ENCODE measurements around the gene ELANE.

ELANE gene

DNA sequence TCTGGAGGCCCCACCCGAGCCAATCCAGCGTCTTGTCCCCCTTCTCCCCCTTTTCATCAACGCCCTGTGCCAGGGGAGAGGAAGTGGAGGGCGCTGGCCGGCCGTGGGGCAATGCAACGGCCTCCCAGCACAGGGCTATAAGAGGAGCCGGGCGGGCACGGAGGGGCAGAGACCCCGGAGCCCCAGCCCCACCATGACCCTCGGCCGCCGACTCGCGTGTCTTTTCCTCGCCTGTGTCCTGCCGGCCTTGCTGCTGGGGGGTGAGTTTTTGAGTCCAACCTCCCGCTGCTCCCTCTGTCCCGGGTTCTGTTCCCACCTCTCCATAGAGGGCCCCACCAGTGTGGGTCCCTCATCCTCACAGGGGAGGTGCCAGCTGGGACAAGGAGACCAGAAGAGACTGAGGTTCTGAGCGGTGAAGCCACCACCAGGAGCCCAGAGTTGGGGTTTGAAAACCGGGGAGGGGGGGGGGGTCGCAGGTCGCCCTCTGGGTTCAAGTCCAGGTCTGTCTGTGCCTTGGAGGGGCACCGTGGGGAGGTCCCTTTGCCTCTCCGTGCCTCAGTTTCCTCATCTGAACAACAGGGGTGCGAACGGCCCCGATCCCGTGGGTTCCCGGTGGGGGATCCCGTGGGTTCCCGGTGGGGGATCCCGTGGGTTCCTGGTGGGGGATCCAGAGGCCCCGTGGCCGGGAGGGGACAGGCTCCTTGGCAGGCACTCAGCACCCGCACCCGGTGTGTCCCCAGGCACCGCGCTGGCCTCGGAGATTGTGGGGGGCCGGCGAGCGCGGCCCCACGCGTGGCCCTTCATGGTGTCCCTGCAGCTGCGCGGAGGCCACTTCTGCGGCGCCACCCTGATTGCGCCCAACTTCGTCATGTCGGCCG lies at the start of gene ELANE:
Gene ELANE (plus strand): TSS at position 168 of the 878 bp plus-strand sequence. CDS start 26 bp downstream, at position 194.
- DNase-seq (ENCODE audit: low spot score), result no peak

- DNase-seq (ENCODE audit: low spot score), result no peak
Observed at GRCh38 chr19:802498-803098, 49.5 kb upstream of the ELANE start.

GRCh38 chr19:803099-803561 lies 49.0 kb upstream of the ELANE start:
- DNase-seq (ENCODE audit: low spot score), result no peak

GRCh38 chr19:803686-804418 lies 48.3 kb upstream of the ELANE start:
- DNase-seq (ENCODE audit: low spot score), result no peak

GRCh38 chr19:804419-805165 lies 47.5 kb upstream of the ELANE start:
- DNase-seq (ENCODE audit: low spot score), result no peak

DNA sequence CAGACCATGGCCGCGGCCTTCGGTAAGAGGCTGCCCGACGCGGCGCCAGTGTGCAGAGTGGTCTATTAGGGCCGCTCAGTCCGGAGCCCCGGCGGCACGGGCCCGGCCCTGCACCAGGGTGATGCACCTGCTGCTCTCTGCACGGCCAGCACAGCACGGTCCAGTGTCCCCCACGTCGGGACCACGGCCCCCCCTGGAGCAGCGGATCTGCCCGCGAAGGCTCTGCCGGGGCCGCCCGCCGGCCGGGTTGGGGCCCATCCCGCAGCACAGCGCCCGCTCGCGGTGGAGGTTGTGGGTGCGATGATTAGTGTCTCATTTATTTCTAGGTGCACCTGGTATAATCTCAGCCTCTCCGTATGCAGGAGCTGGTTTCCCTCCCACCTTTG lies 46.9 kb upstream of the ELANE start:
- DNase-seq (ENCODE audit: low spot score), result no peak

GRCh38 chr19:805600-806550 lies 46.2 kb upstream of the ELANE start:
- no peak for DNase-seq (ENCODE audit: low spot score)

DNA sequence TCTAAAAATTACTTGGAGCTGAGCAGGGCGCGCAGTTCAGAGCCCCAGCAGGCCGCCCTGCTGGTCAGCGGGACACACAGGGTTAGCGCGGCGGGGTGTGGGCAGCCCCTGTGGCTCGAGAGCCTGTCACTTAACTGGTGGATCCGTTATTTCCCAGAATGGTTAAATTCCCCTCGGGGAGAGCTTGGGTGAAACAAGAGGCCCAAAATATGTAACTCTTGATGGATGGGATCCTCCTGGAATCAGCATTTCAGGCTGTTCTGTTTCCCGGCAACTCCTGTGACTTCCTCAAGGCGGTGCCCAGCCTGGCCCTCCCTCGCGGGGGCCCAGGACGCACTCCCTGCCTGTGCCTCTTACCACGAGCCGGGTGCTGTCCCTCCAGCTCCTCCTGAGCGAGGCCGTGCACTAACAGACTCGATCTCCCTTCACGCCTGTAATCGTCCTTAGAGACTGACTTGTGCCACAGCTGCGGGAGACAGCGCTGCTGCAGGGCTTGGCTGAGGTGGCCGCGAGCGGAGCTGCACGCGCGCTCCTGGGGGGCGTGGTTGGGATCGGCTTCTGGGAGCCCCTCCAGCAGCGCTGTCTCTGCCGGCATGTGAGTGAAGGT lies 45.2 kb upstream of the ELANE start:
- no peak for DNase-seq (ENCODE audit: low spot score)

DNA sequence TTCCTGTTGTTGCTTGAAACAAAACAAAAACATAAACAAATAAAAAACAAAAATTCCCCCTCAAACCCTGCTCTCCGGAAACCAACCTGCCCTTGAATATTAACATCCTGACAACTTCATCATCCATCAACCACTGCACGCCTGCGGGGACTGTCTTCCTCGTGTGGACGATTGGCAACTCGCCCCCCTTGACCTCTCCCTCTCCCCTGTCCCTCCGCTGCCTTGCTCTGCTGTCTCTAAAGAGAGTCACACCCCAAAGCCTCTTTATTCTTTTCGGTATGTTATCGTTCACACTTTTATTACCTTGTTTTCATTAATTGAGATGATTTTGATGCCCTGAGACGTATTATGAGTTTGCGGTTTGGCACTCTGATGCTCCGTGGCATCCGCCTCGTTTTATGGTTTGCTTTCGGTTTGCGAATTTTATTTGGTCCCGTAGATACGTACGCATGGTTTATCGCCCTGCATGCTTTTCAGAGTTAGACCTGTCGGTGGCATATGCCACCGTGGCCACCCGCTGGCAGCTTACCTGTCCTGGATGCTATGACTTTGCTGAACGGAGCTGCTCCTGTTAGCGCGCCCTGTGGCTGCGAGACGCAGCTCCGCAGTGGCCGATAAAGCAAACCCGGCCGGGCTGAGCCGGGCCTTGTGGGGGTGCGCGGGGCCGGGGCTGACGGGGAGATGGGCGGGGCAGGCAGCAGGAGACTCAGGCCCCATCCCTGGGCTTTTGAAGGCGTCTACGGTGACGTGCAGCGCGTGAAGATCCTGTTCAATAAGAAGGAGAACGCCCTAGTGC lies 44.3 kb upstream of the ELANE start:
- no peak for DNase-seq (ENCODE audit: low spot score)

DNA sequence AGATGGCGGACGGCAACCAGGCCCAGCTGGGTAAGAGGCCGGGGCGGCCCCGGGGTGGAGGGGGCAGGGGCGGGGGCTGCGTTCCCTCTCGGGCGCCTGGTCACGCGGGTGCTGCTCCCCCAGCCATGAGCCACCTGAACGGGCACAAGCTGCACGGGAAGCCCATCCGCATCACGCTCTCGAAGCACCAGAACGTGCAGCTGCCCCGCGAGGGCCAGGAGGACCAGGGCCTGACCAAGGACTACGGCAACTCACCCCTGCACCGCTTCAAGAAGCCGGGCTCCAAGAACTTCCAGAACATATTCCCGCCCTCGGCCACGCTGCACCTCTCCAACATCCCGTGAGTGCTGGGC lies 43.7 kb upstream of the ELANE start:
- DNase-seq (ENCODE audit: low spot score), result no peak

DNA sequence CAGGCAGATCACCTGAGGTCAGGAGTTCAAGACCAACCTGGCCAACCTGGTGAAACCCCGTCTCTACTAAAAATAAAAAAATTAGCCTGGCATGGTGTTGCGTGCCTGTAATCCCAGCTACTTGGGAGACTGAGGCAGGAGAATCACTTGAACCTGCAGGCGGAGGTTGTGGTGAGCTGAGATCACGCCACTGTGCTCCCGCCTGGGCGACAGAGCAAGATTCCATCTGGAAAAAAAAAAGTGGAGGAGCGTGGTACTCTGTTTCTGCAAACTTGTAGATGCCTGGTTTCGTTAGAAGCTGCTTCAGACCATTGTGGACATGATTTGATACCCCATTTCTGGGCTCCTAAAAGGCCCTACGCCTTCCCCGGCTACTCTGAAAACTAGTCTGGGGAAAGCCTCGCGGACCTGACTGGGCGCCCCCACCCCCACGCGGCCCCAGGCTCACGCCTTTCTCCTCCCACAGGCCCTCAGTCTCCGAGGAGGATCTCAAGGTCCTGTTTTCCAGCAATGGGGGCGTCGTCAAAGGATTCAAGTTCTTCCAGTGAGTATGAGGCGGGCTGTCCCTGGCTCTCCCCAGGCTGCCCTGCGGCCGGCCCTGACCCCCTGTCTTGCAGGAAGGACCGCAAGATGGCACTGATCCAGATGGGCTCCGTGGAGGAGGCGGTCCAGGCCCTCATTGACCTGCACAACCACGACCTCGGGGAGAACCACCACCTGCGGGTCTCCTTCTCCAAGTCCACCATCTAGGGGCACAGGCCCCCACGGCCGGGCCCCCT lies 41.8 kb upstream of the ELANE start:
- no peak for DNase-seq (ENCODE audit: low spot score)

DNA sequence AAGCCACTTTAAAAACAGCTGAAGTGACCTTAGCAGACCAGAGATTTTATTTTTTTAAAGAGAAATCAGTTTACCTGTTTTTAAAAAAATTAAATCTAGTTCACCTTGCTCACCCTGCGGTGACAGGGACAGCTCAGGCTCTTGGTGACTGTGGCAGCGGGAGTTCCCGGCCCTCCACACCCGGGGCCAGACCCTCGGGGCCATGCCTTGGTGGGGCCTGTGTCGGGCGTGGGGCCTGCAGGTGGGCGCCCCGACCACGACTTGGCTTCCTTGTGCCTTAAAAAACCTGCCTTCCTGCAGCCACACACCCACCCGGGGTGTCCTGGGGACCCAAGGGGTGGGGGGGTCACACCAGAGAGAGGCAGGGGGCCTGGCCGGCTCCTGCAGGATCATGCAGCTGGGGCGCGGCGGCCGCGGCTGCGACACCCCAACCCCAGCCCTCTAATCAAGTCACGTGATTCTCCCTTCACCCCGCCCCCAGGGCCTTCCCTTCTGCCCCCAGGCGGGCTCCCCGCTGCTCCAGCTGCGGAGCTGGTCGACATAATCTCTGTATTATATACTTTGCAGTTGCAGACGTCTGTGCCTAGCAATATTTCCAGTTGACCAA lies 41.1 kb upstream of the ELANE start:
- DNase-seq (ENCODE audit: low spot score), result no peak

DNA sequence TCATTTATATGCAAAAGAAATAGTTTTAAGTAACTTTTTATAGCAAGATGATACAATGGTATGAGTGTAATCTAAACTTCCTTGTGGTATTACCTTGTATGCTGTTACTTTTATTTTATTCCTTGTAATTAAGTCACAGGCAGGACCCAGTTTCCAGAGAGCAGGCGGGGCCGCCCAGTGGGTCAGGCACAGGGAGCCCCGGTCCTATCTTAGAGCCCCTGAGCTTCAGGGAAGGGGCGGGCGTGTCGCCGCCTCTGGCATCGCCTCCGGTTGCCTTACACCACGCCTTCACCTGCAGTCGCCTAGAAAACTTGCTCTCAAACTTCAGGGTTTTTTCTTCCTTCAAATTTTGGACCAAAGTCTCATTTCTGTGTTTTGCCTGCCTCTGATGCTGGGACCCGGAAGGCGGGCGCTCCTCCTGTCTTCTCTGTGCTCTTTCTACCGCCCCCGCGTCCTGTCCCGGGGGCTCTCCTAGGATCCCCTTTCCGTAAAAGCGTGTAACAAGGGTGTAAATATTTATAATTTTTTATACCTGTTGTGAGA lies 40.5 kb upstream of the ELANE start:
- DNase-seq (ENCODE audit: low spot score), result no peak

DNA sequence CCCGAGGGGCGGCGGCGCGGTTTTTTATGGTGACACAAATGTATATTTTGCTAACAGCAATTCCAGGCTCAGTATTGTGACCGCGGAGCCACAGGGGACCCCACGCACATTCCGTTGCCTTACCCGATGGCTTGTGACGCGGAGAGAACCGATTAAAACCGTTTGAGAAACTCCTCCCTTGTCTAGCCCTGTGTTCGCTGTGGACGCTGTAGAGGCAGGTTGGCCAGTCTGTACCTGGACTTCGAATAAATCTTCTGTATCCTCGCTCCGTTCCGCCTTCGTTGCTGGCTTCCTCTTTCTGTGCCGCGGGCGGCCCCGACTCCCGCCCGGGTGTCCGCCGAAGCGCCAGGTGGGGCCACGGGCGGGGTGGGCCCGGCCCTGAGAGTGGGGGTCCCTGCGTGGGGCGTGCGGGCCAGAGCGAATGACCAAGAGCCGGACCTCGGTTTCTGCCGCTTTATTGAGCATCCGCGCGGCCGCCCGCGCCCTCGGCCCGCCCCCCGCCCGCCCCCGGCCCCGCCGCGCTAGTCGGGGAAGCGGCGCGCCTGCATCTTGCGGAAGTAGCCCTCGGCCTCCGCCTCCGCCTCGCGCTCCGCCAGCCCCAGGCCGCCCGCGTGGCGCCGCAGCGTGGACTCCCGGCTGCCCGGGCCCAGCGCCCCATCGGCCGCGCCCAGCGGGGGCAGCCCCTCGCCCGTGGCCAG lies 39.9 kb upstream of the ELANE start:
- DNase-seq (ENCODE audit: low spot score), result no peak

DNA sequence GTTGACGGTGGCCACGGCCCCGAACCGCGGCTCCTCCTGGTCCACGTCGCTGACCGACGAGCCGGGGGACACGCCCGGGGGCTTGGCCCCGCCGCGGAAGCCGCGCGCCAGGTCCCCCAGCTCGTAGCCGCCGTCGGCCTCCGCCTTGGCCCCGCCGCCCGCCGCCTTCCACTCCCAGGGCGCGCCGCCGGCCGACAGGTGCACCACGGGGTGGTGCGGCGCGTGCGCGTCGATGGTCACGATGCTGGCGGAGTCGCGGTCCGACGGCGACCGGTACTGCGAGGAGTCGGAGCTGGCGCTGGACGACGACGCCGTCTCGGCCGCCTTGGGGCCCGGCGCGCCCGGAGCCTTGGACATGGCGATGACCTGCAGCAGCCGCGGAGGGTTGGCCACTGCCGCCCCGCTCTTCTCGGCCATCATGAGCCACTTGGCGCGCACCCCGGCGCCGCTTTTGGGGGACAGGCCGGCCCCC lies 39.3 kb upstream of the ELANE start:
- no peak for DNase-seq (ENCODE audit: low spot score)

GRCh38 chr19:813219-814151 lies 38.6 kb upstream of the ELANE start:
- no peak for DNase-seq (ENCODE audit: low spot score)
